HG02970 (cell line): ENCODE measurements around the gene STX4.

Experiments used
- ATAC-seq: cut with Tn5 transposase; IDR thresholded peaks from one replicate; pipeline ENCODE4 v1.9.1; 2021; ENCODE audit warnings: mild to moderate bottlenecking, moderate library complexity, moderate number of reproducible peaks; ENCODE audit not compliant: unreplicated experiment, low FRiP score

Gene STX4

DNA sequence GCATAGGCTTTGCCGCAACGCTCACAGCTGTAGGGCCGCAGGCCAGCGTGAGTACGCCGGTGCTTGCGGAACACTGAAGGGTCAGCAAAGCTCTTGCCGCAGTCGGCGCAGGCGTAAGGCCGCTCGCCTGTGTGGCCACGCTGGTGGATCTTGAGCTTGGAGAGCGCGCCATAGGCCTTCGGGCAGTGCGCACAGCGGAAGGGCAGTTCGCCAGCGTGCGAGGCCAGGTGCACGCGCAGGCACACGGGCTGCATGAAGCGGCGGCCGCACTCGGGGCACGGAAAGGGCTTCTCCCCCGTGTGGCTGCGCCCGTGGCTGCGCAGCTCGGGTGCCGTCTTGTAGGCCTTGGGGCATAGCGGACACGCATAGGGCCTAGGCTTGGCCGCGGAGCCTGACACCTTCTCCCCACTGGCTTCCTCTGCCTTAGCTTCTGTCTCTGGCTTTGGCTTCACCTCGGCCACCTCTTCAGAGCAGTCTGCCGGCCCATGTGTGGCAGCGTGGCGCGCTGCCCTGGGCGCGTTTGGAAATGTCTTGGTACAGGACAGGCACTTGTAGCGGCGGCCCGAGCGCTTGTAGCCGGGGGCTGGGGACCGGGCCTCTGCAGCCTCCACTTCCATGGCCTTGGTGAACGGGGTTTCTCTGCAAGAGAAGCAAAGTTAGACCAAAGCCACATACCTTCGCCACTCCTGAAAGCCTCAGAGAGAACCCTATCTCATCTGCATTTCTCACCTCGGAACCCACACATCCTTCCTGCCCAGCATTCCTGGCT lies 30.7 kb downstream of the STX4 start:
- no peak for ATAC-seq

DNA sequence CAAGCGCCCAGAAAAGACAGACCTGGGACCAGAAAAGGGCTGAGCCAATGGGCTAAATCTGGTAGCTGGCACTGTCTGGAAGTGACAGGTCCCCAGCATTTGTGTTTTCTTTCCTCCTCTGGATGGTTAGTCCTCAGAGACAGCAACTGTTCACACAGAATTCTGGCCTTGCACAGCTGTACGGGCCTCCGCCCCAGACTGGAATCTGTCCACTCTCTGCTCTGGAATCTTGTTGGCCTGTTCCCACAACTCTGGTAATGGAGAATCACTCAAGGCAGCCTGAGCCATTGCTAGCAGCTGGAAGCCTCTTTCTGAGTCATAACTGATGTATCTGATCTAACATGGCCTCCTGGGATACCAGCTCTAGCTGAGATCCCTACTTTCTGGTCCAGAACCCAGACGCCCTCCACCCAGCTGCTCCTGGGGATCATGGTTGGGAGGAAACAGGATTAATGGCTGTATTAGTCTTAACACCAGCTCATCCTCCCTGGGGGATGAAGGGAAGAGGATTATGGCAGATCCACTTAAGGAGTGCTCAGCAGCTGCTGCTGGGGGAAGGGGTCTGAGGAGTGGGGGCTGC lies 31.6 kb downstream of the STX4 start:
- ATAC-seq: no peak

DNA sequence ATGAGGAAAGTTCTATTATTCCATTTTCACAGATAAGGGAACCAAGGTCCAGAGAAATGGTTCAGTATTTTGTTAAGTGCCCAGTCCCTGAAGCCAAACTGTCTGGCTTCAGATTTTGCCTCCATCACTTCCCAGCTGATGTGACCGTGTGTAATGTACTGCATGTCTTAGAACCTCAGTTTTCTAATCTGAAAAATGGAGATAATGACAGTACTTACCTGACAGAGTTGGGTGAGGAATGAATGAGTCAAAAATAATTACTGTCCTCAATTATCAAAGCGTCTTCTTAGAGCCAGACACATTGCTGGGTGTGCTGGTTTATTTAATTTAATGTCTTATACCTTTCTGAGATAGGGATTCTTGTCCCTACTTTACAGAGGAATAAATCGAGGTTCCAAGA lies 34.0 kb downstream of the STX4 start:
- ATAC-seq: no peak

DNA sequence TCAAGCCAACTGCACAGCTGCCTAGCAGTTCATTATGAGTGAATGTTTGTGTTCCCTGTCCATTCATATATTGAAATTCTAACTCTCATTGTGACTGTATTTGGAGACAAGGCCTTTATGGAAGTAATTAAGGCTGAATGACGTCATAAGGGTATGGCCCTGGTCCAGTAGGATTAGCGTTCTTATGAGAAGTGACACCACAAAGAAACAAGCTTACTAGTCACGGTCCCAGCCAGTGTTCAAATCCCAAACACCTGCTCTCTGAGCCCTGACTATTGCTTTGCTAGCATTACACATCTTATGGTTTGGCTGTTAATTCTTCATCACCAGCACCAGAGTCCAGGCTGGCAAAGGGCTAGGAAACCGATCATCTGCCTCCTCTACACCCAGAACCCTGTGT lies 38.5 kb downstream of the STX4 start:
- no peak for ATAC-seq

DNA sequence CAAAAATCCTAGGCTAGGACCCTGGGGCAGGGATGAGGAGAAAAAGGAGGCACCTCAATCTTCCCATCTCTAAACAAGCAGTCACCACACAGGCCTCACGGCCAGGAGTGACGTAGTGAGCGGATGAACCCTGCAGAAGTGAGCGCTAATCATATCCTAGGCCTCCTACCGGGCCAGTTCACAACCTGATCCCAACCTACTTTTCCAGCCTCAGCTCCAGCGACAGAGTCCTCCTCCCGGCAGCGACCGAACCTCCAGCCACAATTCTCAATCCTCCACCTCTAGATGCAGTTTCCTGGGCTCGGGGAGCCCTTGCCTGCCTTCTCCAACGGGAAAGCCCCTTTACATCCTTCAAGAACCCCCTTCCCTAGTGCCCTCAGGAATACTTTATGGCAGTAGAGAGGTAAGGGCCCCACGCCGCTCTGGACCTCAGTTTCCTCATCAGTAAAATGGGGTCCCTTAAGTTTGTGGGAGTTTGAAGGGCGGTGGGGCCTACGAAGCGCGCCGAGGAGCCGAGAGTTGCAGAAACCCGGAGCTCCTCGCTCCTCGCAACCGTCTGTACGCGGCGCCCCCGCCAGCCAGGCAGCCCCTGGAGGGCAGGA lies 39.3 kb downstream of the STX4 start:
- no peak for ATAC-seq

DNA sequence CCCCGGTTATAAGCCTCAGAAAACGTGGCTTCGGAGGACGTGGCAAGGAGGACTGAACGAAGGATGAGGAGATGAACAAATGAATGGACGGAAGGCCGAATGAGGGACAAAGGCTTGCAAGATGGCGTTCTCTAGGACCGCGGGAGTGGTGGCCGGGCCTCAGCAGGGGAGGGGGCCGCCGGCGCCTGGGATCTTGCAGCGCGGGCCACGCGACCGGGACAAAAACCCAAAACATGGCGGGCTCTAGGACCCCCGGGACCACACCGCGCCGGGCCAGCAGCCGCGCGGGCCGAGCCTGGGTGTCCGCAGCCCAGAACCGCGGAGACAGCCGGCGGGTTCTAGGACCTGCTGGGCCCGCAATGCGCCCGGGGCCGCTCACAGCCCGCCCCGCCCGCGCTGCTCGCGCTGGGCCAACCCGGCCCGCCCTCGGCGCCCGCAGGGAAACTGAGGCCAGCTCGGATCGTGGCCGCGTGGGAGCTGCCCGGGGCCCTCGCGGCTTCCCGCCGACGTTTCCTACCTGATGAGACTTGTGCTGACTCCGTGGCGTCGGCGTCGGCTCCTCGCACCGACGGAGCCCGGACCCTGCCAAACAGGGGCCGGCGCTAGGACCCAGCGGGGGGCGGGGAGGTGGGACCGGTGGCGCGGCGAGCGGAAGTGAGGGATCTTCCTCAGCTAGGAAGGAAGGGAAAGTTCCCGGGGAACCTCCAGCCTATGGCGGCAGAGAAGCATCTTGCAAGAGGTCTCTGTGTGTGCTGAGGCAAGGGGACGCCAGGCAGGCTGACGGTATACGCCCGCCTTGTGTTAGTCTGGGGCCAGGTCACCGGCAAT lies 40.0 kb downstream of the STX4 start:
- ATAC-seq: peak; percentile 50

DNA sequence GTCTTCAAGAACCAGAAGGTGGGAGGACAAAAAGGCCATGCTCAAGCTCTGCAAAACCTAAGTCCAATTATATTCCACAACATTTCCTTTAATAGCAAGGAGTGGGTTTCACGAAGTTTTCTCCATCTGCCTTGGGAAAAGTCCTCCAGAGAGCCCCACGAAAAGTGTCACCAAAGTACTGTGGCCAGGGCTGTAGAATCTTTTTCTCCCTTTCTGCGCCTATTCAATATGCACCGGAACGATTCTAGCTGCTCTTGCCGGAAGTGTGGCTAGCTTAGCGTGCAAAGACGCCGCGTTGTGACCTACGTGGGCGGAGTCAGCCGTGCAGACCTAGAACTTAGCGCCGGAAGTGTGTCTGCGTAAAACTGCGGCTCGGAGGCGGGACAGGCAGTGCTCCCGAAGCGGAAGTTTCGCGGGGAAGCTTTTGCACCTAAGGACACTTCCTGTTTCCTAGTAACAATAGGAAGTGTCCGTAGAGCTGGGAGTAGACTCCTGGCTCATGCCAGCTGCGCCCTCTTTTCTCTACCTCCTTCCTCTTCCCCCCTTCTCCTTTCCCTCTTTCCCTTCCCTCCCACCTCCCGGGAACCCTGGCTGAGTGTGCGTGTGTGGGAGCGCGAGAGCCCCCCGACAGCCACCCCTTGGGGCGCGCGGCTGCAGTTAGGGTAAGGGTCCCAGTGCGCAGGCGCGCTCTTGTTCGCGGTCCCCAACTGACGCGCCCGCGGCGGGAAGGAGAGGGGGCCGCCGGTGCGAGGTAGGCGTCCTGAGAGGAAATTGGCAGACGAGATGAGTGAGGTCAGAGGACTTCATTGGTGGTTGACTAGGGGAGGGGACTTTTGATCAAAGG lies 40.8 kb downstream of the STX4 start, which contains the start of the genes ZNF646 and ZNF668:
Gene ZNF646, plus strand, starts transcription at position 453 of the 844 bp plus-strand sequence. CDS start 1,903 bp downstream, outside the sequence.
Gene ZNF668, minus strand, starts transcription at position 271 of the 844 bp plus-strand sequence. CDS start 9,781 bp downstream, outside the sequence.
- ATAC-seq: peak; percentile 63

DNA sequence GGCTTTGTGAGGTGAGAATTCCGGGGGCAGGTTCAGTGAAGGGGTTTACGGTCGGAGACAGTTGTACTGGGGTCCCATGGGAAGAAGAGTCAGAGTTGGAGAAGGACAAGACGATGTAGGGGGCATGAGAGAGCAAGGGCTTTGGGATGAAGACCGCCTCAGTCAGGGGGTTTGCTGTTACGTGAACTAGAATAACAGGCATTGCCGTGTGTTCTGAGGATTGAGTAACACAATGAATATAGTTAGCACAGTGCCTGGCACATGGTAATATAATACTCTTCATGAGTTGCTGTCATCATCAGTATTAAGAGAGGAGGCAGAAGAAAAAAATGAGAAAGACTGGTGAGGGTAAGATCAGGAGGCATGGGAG lies 41.4 kb downstream of the STX4 start:
- ATAC-seq: no peak

DNA sequence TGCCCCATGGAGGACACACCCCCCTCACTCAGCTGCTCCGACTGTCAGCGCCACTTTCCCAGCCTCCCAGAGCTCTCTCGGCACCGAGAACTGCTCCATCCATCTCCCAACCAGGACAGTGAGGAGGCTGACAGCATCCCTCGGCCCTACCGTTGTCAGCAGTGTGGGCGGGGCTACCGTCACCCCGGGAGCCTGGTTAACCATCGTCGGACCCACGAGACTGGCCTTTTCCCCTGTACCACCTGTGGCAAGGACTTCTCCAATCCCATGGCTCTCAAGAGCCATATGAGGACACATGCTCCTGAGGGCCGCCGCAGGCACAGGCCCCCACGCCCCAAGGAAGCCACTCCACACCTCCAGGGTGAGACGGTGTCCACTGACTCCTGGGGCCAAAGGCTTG lies 43.0 kb downstream of the STX4 start:
- ATAC-seq: no peak

DNA sequence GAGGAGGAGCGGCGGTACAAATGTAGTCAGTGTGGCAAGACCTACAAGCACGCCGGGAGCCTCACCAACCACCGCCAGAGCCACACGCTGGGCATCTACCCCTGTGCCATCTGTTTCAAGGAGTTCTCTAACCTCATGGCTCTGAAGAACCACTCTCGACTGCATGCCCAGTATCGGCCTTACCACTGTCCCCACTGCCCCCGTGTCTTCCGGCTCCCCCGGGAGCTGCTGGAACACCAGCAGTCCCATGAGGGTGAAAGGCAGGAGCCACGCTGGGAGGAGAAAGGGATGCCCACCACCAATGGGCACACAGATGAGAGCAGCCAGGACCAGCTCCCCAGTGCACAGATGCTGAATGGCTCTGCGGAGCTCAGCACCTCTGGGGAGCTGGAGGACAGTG lies 43.7 kb downstream of the STX4 start:
- no peak for ATAC-seq

DNA sequence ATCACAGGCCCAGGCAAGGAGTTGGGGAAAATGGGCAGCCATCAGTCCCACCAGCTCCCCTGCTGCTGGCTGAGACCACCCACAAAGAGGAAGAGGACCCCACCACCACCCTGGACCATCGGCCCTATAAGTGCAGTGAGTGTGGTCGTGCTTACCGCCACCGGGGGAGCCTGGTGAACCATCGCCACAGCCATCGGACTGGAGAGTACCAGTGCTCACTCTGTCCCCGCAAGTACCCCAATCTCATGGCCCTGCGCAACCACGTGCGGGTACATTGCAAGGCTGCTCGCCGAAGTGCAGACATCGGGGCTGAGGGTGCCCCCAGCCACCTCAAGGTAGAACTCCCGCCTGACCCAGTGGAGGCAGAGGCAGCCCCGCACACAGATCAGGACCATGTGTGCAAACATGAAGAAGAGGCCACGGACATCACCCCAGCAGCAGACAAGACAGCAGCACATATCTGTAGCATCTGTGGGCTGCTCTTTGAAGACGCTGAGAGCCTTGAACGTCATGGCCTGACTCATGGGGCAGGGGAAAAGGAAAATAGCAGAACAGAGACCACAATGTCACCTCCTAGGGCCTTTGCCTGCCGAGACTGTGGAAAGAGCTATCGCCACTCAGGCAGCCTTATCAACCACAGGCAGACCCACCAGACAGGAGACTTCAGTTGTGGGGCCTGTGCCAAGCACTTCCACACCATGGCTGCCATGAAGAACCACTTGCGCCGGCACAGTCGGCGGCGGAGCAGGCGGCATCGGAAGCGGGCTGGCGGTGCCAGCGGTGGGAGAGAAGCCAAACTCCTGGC lies 44.4 kb downstream of the STX4 start:
- ATAC-seq: no peak

DNA sequence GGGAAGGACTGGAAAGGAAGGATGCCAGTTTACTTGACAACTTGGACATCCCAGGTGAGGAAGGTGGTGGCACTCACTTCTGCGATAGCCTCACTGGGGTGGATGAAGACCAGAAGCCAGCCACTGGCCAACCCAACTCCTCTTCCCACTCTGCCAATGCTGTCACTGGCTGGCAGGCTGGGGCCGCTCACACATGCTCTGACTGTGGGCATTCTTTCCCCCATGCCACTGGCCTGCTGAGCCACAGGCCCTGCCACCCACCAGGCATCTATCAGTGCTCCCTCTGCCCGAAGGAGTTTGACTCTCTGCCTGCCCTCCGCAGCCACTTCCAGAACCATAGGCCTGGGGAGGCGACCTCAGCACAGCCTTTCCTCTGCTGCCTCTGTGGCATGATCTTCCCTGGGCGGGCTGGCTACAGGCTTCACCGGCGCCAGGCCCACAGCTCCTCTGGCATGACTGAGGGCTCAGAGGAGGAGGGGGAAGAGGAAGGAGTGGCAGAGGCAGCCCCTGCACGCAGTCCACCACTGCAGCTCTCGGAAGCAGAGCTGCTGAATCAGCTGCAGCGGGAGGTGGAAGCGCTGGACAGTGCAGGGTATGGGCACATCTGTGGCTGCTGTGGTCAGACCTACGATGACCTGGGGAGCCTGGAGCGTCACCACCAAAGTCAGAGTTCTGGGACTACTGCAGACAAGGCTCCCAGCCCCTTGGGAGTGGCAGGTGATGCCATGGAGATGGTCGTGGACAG lies 45.4 kb downstream of the STX4 start:
- no peak for ATAC-seq

DNA sequence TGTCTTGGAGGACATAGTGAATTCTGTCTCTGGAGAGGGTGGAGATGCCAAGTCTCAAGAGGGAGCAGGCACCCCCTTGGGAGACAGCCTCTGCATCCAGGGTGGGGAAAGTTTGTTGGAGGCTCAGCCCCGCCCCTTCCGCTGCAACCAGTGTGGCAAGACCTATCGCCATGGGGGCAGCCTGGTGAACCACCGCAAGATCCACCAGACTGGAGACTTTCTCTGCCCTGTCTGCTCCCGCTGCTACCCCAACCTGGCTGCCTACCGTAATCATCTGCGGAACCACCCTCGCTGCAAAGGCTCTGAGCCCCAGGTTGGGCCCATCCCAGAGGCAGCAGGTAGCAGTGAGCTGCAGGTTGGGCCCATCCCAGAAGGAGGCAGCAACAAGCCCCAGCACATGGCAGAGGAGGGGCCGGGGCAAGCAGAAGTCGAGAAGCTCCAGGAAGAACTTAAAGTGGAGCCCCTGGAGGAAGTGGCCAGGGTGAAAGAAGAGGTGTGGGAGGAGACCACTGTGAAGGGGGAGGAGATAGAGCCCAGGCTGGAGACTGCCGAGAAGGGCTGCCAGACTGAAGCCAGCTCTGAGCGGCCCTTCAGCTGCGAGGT lies 46.1 kb downstream of the STX4 start:
- ATAC-seq: no peak

DNA sequence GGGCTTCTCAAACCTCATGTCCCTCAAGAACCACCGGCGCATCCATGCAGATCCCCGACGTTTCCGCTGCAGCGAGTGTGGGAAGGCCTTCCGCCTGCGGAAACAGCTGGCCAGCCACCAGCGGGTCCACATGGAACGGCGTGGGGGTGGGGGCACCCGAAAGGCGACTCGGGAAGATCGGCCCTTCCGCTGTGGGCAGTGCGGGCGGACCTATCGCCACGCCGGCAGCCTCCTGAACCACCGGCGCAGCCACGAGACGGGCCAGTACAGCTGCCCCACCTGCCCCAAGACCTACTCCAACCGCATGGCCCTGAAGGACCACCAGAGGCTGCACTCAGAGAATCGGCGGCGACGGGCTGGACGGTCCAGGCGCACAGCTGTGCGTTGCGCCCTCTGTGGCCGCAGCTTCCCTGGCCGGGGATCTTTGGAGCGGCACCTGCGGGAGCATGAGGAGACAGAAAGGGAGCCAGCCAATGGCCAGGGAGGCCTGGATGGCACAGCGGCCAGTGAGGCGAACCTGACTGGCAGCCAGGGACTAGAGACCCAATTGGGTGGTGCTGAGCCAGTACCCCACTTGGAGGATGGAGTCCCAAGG lies 46.8 kb downstream of the STX4 start:
- ATAC-seq: no peak

DNA sequence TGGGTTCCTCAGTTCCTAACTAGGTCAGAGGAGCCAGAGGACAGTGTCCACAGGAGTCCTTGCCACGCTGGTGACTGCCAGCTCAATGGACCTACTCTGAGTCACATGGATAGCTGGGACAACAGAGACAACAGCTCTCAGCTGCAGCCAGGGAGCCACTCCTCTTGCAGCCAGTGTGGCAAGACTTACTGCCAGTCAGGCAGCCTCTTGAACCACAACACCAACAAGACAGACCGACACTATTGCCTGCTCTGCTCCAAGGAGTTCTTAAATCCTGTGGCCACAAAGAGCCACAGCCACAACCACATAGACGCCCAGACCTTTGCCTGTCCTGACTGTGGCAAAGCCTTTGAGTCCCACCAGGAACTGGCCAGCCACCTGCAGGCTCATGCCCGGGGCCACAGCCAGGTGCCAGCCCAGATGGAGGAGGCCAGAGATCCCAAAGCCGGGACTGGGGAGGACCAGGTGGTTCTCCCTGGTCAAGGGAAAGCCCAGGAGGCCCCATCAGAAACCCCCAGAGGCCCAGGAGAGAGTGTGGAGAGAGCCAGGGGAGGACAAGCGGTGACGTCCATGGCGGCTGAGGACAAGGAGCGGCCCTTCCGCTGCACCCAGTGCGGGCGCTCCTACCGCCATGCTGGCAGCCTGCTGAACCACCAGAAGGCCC lies 47.5 kb downstream of the STX4 start:
- ATAC-seq: no peak

DNA sequence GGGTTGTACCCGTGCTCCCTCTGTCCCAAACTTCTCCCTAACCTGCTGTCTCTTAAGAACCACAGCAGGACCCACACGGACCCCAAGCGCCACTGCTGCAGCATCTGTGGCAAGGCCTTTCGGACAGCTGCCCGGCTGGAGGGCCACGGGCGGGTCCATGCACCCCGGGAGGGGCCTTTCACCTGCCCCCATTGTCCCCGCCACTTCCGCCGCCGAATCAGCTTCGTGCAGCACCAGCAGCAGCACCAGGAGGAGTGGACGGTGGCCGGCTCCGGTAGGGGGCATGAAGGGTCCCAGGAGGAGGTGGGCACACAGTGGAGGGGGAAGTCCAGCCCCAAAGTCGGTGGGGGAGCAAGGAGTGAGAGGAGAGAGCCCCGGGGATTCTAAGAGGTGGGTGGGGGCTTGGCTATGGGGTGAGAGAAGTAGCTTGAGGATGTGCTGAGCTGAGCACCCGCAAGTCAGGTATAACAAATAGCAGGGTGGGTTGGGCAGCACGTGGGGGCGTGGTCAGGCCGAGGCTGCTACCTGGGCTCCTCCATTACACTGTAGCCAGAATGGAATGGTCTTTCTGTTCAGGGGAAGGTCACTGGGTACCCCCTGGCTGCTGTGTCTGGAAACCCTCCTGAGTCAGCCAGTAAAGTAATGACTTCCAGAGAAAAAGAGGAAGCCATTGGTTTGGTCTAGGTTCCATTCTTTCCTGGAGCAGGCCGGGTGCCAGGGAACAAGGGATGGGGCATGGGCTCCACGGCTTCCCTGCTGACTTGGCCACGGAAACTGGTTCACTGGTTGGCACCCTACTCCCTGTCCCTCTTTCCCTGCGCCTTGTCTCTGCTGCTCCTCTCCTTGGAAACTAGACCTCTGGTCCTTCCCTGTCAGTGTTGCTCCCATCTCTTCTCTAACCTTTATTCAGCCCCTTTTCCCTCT lies 48.3 kb downstream of the STX4 start:
- ATAC-seq: no peak
